ENCODE measurements around the gene ZNF598. TPM values are rescaled to one million over a fixed set of nuclear protein-coding genes. Genes with fewer than 3 reads are reported as not detected.
A peak's percentile ranks its signal among the peaks of the same experiment; 100 is the strongest.

The ZNF598 gene
- total and polyA plus RNA-seq, 2 of the 13 experiments (the other 11 are each of a cell fraction or from before 2014, with no cell fraction given), result 13.5 to 14.2 TPM

DNA sequence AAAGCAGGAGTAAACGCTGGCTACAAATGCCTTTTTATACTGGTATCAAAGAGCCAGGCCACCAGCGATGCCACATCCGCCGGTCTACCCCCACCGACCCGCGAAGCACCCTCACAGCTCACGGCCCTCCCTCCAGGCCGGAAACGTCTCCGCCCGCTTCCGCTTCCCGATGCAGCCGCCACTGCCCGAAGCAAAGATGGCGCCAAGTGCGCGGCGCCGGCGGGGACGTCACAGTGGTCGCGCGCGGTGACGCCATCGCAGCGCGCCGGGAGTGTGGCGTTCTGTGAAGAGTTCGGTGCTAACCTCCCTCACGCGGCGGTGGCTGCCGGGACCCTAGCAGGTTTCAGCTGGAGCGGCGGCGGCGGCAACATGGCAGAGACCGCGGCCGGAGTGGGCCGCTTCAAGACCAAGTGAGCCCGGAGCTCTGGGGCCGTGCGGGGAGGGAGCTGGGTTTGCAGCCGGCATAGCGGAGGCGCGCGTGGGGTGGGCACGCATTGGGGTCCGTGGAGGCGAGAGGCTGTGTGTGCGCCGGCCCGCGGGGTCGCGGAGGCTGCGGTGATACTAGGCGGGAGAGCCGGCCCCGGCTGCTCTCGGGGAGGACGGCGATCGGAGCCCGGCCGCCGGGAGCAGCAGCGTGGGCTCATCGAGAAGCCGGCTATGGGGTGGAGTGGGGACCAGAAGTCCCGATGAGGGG lies 37.7 kb downstream of the ZNF598 start, which contains the start of gene TBL3 (continued):
- TF ChIP-seq, protein P1, sequence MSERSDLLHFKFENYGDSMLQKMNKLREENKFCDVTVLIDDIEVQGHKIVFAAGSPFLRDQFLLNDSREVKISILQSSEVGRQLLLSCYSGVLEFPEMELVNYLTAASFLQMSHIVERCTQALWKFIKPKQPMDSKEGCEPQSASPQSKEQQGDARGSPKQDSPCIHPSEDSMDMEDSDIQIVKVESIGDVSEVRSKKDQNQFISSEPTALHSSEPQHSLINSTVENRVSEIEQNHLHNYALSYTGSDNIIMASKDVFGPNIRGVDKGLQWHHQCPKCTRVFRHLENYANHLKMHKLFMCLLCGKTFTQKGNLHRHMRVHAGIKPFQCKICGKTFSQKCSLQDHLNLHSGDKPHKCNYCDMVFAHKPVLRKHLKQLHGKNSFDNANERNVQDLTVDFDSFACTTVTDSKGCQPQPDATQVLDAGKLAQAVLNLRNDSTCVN (CRISPR knock-in tag; IDR thresholded peaks at IDR 0.05; ENCODE audit: borderline replicate concordance), result peak; percentile 68; the same call in 1 of the 2 replicates
- peak; percentile 44; the same call in 1 of the 2 replicates for TF ChIP-seq ZNF782 (CRISPR knock-in tag; IDR thresholded peaks at IDR 0.05; ENCODE audit: borderline replicate concordance)
- peak; percentile 89 for TF ChIP-seq ZNF44 (CRISPR knock-in tag; IDR thresholded peaks at IDR 0.05)
- peak; percentile 91 for TF ChIP-seq POLR2G (IDR thresholded peaks at IDR 0.05; ENCODE audit: low read depth, low read length)
- TF ChIP-seq, protein P2, sequence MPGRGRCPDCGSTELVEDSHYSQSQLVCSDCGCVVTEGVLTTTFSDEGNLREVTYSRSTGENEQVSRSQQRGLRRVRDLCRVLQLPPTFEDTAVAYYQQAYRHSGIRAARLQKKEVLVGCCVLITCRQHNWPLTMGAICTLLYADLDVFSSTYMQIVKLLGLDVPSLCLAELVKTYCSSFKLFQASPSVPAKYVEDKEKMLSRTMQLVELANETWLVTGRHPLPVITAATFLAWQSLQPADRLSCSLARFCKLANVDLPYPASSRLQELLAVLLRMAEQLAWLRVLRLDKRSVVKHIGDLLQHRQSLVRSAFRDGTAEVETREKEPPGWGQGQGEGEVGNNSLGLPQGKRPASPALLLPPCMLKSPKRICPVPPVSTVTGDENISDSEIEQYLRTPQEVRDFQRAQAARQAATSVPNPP (CRISPR knock-in tag; IDR thresholded peaks at IDR 0.05), result no peak
- peak; percentile 85; the same call in 1 of the 2 replicates for TF ChIP-seq IRF9 (CRISPR knock-in tag; IDR thresholded peaks at IDR 0.05; ENCODE audit: borderline replicate concordance)
- peak; percentile 50 for TF ChIP-seq RXRB (CRISPR knock-in tag; IDR thresholded peaks at IDR 0.05; ENCODE audit: borderline replicate concordance)
- TF ChIP-seq ZFP82 (CRISPR knock-in tag; IDR thresholded peaks at IDR 0.05; ENCODE audit: borderline replicate concordance), result no peak
- TF ChIP-seq AGO2 (optimal IDR thresholded peaks at IDR 0.05; ENCODE audit: low read depth, low read length), result peak; percentile 41
- TF ChIP-seq ZNF468 (CRISPR knock-in tag; IDR thresholded peaks at IDR 0.05), result no peak
- TF ChIP-seq DZIP1 (CRISPR knock-in tag; IDR thresholded peaks at IDR 0.05), result no peak
- TF ChIP-seq ZNF280B (CRISPR knock-in tag; IDR thresholded peaks at IDR 0.05; ENCODE audit: borderline replicate concordance), result peak; percentile 68; the same call in 1 of the 2 replicates
- TF ChIP-seq MEIS1 (CRISPR knock-in tag; IDR thresholded peaks at IDR 0.05; ENCODE audit: borderline replicate concordance), result peak; percentile 95; the same call in 1 of the 2 replicates

Data from HepG2 (cell line).